GM19043 (cell line): ENCODE data around the gene TNFRSF12A.
"Not testable (repeated sequence)": the region's sequence is repeated elsewhere in the genome, so short reads cannot be mapped to it uniquely, and the experiment has no call there.

Source experiments
- ATAC-seq: cut with Tn5 transposase; IDR thresholded peaks from one replicate; pipeline ENCODE4 v1.9.1; 2021; ENCODE audit warnings: low read depth; ENCODE audit not compliant: unreplicated experiment

TNFRSF12A gene

GRCh38 chr16:3060339-3061127 is 40.4 kb downstream of the TNFRSF12A start:
- ATAC-seq = no peak

- no peak for ATAC-seq
Measured at GRCh38 chr16:3062553-3062952, 42.4 kb downstream of the TNFRSF12A start.

- no peak for ATAC-seq
Measured at GRCh38 chr16:3063625-3064386, 43.6 kb downstream of the TNFRSF12A start.

- no peak for ATAC-seq
Measured at GRCh38 chr16:3065069-3065741, 45.0 kb downstream of the TNFRSF12A start, which contains the start of gene IL32. Gene IL32 (plus strand): TSS chr16:3065640. CDS start chr16:3065812, 172 bp downstream.

GRCh38 chr16:3065742-3066439 is 45.7 kb downstream of the TNFRSF12A start:
- ATAC-seq = no peak

GRCh38 chr16:3066440-3066748 is 46.2 kb downstream of the TNFRSF12A start:
- ATAC-seq = no peak

GRCh38 chr16:3068487-3068886 is 48.3 kb downstream of the TNFRSF12A start:
- no peak for ATAC-seq

GRCh38 chr16:3069146-3069545 is 49.0 kb downstream of the TNFRSF12A start:
- not testable (repeated sequence) for ATAC-seq

GRCh38 chr16:3070608-3071111 is 50.5 kb downstream of the TNFRSF12A start:
- ATAC-seq = no peak

- no peak for ATAC-seq
Measured at GRCh38 chr16:3071655-3072054, 51.5 kb downstream of the TNFRSF12A start.
